Smooth muscle cell of bladder (primary cell): ENCODE results near the gene ST6GAL1. TPM values are rescaled to one million over a fixed set of nuclear protein-coding genes. Genes with fewer than 3 reads are reported as not detected.

ENCODE experiments used
- total RNA-seq: library from RNA; depleted of rRNA; stranded (reverse); fragments of >200 nt; gene quantifications from 2 replicates; pipeline ENCODE4 v1.2.3, GENCODE V29; 2014

Gene ST6GAL1
- 0.43 and 1.7 TPM in 2 replicates for total RNA-seq

DNA sequence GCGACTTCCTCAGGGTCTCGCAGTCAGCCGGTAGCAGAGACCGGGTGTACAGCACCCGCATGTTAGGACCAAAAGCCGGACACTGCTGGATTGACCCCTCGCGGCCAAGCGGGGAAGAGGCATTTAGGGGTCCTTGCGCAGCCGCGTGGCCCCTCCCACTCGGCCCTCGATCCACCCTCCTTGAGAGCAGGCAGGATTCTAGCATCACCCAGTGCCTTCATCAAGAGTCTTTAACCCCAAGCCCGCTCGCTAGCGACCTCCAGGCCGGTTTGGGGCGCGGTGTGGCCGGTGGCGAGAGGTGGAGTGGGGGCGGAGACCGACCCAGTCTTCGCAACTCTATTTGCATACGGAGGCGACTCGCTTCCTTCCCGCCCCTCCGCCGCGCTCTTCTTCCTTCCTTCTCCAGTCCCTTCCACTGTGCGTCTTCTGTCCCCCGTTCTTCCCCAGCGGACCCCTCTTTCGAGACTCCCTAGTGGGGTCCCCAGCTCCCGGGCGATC is at the start of gene ST6GAL1:
TSS of gene ST6GAL1 (plus strand) at position 384 of the 498 bp plus-strand sequence. CDS start 112,178 bp downstream, outside the sequence.

Other genes with a start within 250 kb of the ST6GAL1 start
- gene KNG1, start 213.2 kb upstream of the ST6GAL1 start, total RNA-seq: not detected in 2 replicates
- gene EIF4A2, start 146.9 kb upstream of the ST6GAL1 start, total RNA-seq: 564 and 888 TPM in 2 replicates
- 9.9 and 10.1 TPM in 2 replicates for gene RFC4, start 124.0 kb upstream of the ST6GAL1 start, total RNA-seq
- gene ADIPOQ, start 87.8 kb upstream of the ST6GAL1 start, total RNA-seq: not detected in 2 replicates
- gene RPL39L, start 209.0 kb downstream of the ST6GAL1 start, total RNA-seq: 12.2 and 15.6 TPM in 2 replicates